Measurements from ENCODE around the gene ABHD6.
"Not testable (repeated sequence)": the region's sequence is repeated elsewhere in the genome, so short reads cannot be mapped to it uniquely, and the experiment has no call there.

Gene ABHD6, protein sequence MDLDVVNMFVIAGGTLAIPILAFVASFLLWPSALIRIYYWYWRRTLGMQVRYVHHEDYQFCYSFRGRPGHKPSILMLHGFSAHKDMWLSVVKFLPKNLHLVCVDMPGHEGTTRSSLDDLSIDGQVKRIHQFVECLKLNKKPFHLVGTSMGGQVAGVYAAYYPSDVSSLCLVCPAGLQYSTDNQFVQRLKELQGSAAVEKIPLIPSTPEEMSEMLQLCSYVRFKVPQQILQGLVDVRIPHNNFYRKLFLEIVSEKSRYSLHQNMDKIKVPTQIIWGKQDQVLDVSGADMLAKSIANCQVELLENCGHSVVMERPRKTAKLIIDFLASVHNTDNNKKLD

DNA sequence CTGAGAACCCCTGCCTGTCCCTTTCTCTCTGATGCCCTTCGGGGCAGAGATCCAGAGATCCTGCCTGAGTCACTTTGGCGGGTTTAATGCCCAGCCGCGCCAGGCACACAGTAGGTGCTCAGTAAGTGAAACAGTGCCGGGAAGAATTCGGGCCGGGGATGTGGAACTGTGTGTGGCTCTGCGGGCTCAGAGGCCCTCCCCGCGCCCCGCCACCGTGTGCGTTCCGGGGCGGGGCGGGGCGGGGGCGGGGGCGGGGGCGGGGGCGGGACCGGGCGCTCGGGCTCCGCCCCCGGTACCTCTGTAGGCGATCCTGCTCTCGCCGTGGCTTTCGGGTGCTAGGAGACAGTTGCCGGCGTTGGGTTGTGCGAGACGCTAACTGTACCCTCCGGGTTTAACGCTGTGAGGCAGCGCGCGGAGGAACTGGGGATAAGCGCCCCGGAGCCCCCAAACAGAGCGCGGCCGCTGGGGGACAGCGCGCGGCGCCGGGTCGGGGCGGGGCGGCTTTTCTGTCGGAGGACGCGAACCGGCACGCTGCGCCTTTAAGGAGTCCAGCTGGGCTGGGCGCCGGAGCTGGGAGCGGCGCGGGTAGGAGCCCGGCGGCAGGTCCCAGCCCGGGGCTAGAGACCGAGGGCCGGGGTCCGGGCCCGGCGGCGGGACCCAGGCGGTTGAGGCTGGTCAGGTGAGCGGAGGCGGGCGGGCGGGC lies at the start of gene ABHD6:
ABHD6 (plus strand) TSS at position 555 of the 703 bp plus-strand sequence. CDS start 18,795 bp downstream, outside the sequence.
- DNase-seq: peak; percentile 70 to 74

GRCh38 chr3:58188173-58188564 lies 49.4 kb upstream of the ABHD6 start:
- no peak for DNase-seq

DNA sequence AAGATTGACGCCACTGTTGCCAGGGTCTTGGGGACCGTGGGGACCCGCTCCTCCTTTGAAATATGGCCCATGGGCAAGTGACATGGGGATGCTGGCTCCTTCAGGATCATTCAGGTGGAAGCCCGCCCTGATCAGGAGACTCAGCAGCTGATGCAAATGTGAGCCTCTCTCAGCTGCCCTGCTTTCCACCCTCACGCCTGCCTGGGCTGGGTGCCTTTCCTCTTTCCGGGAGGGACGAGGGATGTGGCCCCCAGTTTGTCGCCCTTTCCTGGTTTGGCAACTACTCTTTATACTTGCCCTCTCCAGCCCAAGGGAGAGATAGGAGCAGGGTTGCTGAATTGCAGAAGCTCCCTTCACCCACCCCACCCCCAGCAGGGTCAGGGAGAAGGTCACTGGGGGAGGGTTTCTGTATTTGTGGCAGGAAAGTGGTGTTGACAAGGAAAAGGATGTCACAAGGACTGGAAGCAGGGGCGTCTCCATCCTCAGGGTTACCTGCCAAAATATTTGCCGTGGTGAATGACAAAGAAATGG lies 48.6 kb upstream of the ABHD6 start:
- no peak for DNase-seq

- no peak for DNase-seq
These were observed 47.9 kb upstream of the ABHD6 start for GRCh38 chr3:58189691-58190090.

- no peak for DNase-seq
These were observed 47.3 kb upstream of the ABHD6 start for GRCh38 chr3:58190291-58190690.

DNA sequence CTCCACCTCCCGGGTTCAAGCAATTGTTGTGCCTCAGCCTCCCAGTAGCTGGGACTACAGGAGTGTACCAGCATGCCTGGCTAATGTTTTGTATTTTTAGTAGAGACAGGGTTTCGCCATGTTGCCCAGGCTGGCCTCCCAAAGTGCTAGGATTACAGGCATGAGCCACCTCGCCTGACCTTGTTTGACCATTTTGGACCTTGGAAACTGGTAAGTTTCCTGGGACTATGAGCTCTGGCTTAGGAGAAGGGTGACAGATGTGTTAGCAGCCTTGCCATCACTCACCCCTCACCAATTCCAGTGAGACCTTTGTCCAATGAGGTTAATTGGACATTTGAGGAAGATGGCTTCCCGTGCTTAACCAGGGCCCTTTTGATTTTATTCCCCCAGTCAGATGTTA lies 46.7 kb upstream of the ABHD6 start:
- no peak for DNase-seq

- DNase-seq: no peak
These were observed 46.1 kb upstream of the ABHD6 start for GRCh38 chr3:58191361-58191991.

GRCh38 chr3:58192069-58192468 lies 45.5 kb upstream of the ABHD6 start:
- no peak for DNase-seq

- no peak for DNase-seq
These were observed 43.7 kb upstream of the ABHD6 start for GRCh38 chr3:58193682-58194407.

- DNase-seq: no peak
These were observed 40.0 kb upstream of the ABHD6 start for GRCh38 chr3:58197588-58197987.

GRCh38 chr3:58198362-58198761 lies 39.2 kb upstream of the ABHD6 start:
- DNase-seq: no peak

- DNase-seq: no peak
These were observed 38.8 kb upstream of the ABHD6 start for GRCh38 chr3:58198804-58199203.

- no peak for DNase-seq
These were observed 37.4 kb upstream of the ABHD6 start for GRCh38 chr3:58200121-58200709.

GRCh38 chr3:58200846-58201355 lies 36.7 kb upstream of the ABHD6 start:
- DNase-seq: no peak

DNA sequence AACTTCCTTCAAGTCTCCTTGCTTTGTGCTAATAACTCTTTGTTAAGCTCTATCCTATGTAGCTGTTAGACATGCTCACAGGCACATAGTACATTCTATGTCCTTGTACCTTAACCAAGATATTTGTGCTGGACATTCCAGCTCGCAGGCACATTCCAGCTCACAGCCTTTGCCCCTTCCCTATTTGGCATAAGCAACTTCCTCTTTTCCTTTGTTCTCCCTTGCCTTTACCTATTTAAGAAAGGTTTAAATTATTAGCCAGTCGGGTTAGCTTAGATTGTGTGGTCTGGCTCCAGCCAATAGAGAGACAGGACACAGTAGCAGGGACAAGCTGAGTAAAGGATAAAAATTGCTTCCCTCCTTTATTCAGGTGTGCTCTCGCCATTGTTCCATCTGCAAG lies 36.1 kb upstream of the ABHD6 start:
- DNase-seq: not testable (repeated sequence)

- DNase-seq: no peak
These were observed 34.7 kb upstream of the ABHD6 start for GRCh38 chr3:58202917-58203360.

DNA sequence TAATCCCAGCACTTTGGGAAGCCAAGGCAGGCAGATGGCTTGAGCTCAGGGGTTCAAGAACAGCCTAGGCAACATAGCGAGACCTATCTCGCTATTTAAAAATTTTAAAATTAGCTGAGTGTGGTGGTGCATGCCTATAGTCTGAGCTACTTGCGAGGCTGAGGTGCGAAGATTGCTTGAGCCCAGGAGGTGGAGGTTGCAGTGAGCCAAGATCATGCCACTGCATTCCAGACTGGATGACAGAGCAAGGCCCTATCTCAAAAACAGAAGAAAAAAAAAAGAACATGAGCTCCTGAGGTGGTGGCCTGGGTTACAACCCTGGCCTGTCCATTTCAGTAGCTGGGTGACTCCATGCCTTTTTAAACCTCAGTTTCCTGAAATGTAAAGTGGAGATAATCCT lies 34.1 kb upstream of the ABHD6 start:
- no peak for DNase-seq

DNA sequence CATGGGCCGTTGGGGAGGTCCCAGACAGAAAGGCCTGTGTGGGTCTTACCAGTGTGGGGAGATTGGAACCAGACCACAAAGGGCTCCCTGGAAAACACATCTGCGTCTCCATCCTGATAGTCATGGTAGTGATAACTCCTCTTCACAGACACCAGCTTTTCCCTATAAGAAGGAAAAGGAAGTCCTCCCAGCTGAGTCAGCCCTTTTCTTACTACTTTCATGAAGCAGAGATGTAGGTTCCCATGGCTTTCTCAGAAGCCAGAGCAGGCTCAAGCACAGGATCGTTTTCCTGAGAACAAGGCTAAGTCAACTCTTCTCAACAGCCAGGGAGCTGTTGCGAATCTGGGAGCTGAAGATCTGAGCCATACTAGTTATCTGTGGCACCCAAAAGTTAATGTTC lies 32.9 kb upstream of the ABHD6 start:
- no peak for DNase-seq

GRCh38 chr3:58205981-58206380 lies 31.6 kb upstream of the ABHD6 start:
- DNase-seq: no peak

DNA sequence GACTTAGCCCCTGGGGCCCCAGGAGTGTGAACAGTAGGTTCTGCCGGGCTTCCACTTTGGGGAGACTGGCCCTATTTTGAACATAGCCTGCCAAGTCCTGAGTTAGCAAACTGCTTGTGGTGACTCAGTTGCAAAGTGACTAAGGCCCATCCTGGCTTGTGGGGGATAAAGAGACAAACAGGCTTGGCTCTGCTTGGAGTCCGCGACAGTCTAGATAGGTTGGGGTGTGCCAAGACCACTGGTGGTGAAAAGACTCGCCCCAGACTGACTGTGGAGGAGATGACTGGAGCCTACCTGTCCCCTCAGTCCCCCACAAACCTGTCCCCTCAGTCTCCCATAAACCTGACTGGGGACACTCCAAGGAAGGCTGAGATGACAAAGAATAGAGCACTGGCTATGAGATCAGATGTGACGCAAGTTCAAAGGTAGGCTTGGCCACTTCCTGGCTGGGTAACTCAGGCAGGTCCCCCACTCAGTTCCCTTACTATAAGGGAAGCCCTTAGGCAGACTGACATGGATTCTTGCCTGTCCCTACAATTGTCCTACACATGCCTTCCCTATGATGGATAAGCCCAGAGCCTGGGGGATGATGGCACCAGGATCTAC lies 31.1 kb upstream of the ABHD6 start:
- DNase-seq: no peak

GRCh38 chr3:58207954-58208353 lies 29.6 kb upstream of the ABHD6 start:
- DNase-seq: no peak

GRCh38 chr3:58209933-58210332 lies 27.7 kb upstream of the ABHD6 start:
- no peak for DNase-seq

All from AML-193 (cell line).